Activated CD8-positive, alpha-beta memory T cell treated with anti-CD3 and anti-CD28 coated beads, Interleukin-2, amount 50 U/mL, for 4 hours (primary cell): Measurements from ENCODE around the gene CSNK2A3.
"Not testable (repeated sequence)": the region's sequence is repeated elsewhere in the genome, so short reads cannot be mapped to it uniquely, and the experiment has no call there.

Experiments
- DNase-seq: peaks from one replicate; pipeline ENCODE4 v3.0.0-alpha.2; 2020

The CSNK2A3 gene

GRCh38 chr11:11352878-11353277 is at the start of gene CSNK2A3:
TSS of gene CSNK2A3 (minus strand) at chr11:11353250. CDS start at chr11:11353119, 131 bp downstream.
- not testable (repeated sequence) for DNase-seq

GRCh38 chr11:11401960-11402535 is 49.0 kb upstream of the CSNK2A3 start:
- no peak for DNase-seq

- no peak for DNase-seq
These were observed 47.7 kb upstream of the CSNK2A3 start for GRCh38 chr11:11400635-11401232.

GRCh38 chr11:11400121-11400520 is 47.1 kb upstream of the CSNK2A3 start:
- no peak for DNase-seq

GRCh38 chr11:11397781-11398180 is 44.7 kb upstream of the CSNK2A3 start:
- no peak for DNase-seq

GRCh38 chr11:11397036-11397415 is 44.0 kb upstream of the CSNK2A3 start:
- DNase-seq: no peak

- DNase-seq: no peak
These were observed 43.4 kb upstream of the CSNK2A3 start for GRCh38 chr11:11396301-11397035.

- no peak for DNase-seq
These were observed 42.1 kb upstream of the CSNK2A3 start for GRCh38 chr11:11395126-11395525.

- no peak for DNase-seq
These were observed 41.2 kb upstream of the CSNK2A3 start for GRCh38 chr11:11394241-11394640.

GRCh38 chr11:11391796-11392463 is 38.9 kb upstream of the CSNK2A3 start:
- DNase-seq: no peak

- no peak for DNase-seq
These were observed 38.1 kb upstream of the CSNK2A3 start for GRCh38 chr11:11391169-11391568.

GRCh38 chr11:11390068-11390771 is 37.2 kb upstream of the CSNK2A3 start:
- DNase-seq: no peak

GRCh38 chr11:11389238-11389637 is 36.2 kb upstream of the CSNK2A3 start:
- DNase-seq: no peak

- DNase-seq: no peak
These were observed 34.7 kb upstream of the CSNK2A3 start for GRCh38 chr11:11387622-11388305.

- no peak for DNase-seq
These were observed 34.2 kb upstream of the CSNK2A3 start for GRCh38 chr11:11387207-11387606.

GRCh38 chr11:11384829-11385228 is 31.8 kb upstream of the CSNK2A3 start:
- no peak for DNase-seq

GRCh38 chr11:11383995-11384394 is 30.9 kb upstream of the CSNK2A3 start:
- no peak for DNase-seq

- no peak for DNase-seq
These were observed 29.9 kb upstream of the CSNK2A3 start for GRCh38 chr11:11382858-11383532.

GRCh38 chr11:11381471-11382105 is 28.5 kb upstream of the CSNK2A3 start:
- DNase-seq: no peak

- DNase-seq: no peak
These were observed 27.8 kb upstream of the CSNK2A3 start for GRCh38 chr11:11380883-11381282.

GRCh38 chr11:11380340-11380739 is 27.3 kb upstream of the CSNK2A3 start:
- no peak for DNase-seq
